ENCODE data around the gene TOMM34.

The TOMM34 gene

DNA sequence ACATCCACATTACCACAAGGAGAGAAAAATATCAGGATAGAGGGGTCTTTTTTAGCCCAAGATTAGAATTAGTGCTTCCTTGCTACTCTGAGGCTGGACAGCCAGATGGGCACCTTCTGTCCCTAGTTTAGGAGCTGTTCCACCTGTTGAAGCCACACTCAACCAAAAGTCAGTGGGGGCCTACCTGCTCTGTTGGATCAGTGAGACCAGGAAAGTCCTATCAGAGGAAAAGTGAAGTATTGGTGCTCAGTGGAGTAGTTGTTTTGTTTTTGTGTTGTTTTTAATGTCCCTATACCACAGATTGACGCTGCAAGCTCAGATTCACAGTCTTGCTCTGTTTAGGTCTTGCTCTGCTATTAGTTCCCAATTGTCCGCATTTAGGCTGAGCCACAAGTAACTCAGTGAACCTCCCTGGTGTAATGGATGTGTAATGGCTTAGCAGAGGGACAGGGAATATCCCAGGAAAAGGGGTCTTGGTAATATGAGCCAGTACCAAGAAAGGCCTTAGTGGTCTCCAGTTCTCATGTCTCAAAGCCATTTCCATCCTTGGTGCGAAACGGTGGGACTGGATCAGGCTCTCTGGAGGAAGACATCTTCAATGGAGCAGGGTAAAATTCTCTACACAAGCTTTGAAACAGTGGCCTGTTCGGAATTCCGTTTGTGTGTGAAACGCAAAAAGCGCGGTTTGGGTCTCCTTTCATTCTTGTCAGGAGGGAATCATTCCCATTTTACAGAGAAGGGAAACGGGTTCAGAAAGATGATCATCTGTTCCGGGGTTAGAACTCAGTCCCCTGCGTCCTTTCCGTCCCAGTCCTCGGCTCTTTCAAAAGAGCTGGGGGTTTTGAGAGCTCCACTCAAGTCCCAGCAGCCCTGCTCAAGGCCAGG is 51.0 kb downstream of the TOMM34 start:
- DNase-seq, result no peak
- intact Hi-C loops (cut with DNase I), result no loop called here

DNA sequence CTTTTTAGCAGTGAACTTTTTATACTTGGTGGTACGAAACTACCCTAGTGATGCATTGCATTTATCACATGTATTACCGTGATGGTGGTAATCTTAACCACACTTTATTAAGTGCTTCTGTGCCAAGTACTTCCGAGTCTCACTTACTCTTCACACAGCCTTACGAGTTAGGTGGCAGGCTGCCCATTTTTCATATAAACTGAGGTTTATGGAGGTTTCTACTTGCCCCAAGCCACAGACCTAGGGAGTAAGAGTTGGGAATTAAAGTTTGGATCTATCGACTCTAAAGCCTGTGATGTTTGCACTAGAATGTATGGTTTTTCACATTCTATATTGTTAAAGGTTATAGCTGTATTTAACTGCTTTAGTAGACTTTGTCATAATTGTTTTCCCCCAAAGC is 55.8 kb downstream of the TOMM34 start:
- intact Hi-C loops (cut with DNase I), result loop anchor here (5.0 kb wide), 1 partner anchor 53 kb away; no protein-coding TSS in a partner anchor
- DNase-seq, result no peak

DNA sequence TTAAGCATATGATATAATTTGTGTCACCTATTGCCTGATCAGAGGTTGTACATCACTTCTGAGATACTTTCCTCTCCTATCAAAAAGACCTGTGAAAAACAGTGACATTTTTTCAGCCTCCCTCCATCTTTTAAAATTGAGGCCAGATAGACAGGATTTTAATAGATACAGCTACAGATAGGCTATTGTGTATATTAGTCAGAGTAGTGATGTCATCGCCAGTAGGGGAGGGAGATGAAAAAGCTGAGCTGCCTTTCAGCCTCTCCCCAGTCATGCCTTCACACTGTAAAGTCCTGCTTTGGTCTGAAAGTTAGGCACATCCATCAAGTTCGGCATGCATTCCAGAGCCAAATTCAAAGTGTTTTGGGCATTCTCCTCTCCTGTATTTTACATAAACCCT is 58.2 kb downstream of the TOMM34 start:
- peak in 18 of 42 donors; percentile 32 to 78 (median 55) for DNase-seq
- intact Hi-C loops (cut with DNase I), result loop anchor here (5.0 kb wide), 1 partner anchor 55 kb away; no protein-coding TSS in a partner anchor

DNA sequence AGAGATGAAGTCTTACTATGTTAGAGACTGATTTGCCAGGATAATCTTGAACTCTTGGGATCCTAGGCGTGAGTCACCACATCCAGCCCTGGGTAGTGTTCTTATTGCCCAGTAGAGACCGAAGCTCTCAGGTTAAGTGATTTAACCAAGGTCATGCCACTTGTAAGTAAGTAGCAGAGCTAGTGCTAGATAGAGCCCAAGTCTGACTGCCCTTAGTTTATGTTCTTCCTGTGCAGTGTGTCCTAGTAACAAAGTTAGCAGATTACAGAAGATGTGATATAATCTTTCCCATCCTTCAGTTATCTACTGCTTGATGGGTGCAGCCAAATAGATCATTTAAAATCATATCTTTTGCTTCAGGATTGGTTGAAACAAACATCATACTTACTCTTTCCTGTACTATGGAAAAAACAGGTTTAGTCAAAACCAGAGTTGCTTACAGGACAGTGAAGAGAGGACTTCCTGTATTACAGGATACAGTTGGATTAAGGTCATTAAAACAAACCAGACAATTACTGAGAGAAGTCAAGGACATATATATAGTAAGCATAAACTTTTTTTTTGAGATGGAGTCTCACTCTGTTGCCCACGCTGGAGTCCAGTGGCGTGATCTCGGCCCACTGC is 59.9 kb downstream of the TOMM34 start:
- intact Hi-C loops (cut with DNase I), result loop anchor here (5.0 kb wide), 1 partner anchor 57 kb away; no protein-coding TSS in a partner anchor
- no peak for DNase-seq

DNA sequence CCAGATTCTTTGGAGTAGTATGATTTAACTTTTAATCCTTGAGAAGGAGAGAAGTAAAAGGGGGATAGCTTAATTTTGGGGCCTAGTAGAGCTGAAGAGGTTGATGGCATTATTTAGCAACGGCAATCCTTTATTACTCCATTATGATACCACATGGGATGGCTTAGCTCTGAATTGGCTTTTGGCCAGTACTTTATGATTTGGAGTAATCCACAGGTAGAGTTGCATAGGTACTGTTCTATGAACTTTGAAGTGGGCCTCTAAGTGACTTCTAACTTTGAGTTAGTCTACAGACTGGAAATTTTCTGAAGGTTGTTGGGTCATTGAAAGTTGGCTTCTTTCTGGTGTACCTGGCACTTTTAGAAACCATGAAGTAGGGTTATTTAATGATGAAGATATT is 63.1 kb downstream of the TOMM34 start:
- DNase-seq, result no peak
- intact Hi-C loops (cut with DNase I), result no loop called here

DNA sequence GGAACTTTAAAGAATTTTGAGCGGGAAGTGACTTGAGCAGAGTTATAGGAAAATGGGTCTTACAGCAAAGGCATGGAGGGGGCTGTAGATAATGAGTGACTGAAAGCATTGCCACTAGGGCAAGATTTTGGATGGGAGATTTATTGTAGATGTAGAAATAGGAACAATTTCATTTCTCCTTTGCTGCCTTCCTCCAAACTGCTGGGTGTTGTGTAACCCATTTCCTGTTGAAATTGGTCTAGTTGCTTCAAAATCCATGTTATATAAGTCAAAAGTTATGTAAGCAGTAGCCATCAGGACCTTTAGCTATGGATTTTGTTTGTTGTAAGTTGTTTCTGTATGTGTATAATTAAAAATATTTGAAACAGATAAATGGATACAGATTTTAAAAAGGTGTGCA is 63.6 kb downstream of the TOMM34 start:
- no peak for DNase-seq
- intact Hi-C loops (cut with DNase I), result no loop called here

DNA sequence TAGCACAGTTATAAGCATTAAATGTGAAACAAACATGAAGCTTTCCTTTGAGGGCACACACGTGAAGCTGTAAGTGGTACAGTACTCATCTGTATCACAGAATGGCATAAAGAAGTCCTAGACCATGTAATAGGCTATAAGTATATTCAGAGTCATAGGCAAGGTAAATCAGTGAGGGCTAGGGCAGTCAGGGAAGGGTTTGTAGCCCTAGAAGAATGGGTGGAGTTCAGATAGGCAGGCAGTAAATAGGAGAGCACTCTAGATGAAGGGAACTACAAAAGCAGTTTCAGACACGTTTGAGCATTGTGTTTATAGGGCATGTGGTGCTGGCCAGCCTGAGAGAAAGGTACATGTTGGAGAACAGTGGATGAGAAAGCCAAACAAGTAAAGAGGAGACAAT is 65.2 kb downstream of the TOMM34 start:
- intact Hi-C loops (cut with DNase I), result no loop called here
- no peak for DNase-seq

All from head of caudate nucleus (tissue), 42 donors.